Inferior parietal cortex (tissue), 1 donor: ENCODE results near the gene MRAS.

Experiments
- DNase-seq: peaks from one replicate; pipeline ENCODE4 v3.0.0-alpha.2; 2016; ENCODE audit errors: extremely low spot score

Gene MRAS

DNA sequence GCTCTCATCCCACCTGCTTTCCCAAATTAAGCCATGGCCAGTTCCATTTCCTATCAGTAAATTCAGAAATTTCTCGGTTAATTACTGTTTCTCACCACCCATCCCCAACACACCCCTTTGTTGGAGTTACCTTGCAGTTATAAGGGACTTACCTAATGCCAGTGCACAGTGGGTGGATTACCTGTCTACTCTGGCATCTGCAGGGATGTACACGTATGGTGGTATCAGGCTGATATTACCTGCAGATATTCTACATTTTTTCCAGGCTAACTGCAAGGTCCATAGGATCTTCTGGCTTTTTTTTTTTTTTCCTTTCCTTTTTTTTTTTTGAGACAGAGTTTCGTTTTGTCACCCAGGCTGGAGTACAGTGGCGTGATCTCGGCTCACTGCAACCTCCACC lies 7.9 kb upstream of the MRAS start:
- no peak for DNase-seq

GRCh38 chr3:138344754-138345153 lies 3.6 kb upstream of the MRAS start:
- no peak for DNase-seq

- DNase-seq: no peak
Observed at GRCh38 chr3:138348754-138349739, 668 bp downstream of the MRAS start.

DNA sequence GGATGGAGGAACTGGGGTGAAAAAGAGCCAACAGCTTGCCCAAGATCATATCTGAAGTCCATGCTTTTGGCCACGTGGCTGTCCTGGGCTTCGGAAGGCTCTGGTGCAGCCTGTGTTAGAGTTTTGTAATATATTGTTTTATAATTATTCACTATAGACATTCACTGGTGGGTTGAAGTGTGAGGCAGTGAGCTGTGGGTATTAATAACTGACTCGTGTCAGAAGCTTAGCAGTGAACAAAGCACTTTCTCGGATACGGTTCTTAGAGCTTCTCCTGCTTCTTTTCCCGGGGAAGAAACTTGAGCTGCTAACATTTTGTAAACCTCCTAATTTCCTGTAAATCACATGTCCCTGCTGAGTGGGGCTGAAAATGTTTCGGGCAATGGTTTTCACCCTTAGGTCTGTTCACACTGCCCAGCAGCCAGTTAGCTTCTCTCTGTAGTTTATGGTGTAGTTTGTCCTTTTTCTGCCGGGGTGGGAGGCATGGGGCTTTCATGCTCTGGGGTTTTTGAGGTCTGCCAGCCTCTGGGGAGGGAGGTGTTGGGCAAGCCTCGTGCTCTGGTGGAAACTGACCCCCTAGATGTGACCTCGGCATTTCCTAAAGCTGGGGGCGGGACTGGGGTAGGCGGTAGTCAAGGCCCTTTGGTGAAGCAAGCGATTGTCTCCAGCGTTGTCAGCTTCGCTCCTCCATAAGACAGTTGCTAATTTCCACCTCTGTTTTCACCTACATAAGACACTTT lies 1.7 kb downstream of the MRAS start:
- no peak for DNase-seq

DNA sequence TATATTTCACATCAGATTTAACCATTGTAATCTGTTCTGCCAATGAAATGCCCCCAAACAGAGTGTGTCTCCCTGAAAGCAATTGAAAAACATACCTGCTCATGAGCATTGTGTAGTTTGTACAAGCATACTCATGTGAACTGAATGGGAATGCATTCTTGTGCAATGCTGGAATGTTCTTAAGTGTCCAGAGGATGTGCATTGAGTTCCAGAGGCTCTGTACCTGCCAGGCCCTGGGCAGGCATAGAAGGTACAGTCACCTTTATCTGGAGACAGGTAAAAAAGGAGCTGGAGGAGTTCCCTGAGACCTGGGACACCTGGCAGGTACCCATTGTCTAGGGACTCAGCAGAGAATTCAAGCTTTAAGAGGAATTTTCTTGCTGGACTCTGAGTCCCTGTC lies 2.8 kb downstream of the MRAS start:
- no peak for DNase-seq

DNA sequence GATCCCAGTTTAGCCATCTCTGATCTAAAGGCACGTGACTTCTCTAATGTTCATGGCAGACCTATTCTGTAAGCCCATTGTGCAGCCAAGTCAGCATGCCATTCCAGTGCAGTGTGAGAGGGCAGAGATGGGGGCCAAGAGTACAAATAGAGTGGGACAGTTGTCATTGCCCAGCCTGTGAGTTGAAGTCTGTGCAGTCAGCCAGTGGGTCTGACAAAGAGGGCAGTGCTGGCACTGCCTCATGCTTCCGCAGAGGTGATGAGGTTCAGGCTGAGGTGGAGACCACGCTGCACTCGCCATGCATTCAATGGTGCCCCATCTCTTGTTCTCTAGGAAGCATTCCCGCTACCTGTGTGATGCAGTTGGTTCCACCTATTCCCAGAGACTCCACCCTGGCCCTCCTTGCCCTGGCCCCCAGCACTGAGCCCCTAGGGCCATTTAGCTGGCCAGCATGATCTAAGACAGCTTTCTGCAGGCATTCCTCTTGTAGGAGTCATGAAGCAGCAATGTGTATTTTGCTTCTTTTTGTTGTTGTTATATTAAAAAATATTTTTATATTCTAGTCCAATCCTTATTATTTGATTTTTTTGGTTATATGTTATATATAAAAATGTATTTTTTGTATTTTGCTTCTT lies 3.7 kb downstream of the MRAS start:
- no peak for DNase-seq

DNA sequence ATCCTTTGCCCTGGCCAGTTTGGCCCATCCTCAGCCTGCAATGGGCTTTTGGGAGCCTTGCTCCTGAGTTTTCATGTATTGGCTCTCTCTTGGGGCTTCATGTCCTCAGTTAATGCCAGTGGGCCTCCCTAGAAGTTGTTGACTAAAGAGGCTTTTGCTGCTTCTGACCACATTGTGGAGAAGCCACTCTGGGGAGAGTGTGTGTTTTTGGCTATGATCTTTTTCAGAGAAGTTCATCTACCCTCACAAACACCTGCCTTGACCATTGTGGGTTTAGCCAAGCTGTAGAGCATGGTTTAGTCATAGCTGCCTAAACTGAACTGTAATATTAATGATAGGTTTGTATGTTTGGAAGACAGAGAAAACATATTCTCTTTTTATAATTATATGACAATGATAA lies 6.0 kb downstream of the MRAS start:
- no peak for DNase-seq

GRCh38 chr3:138355071-138355470 lies 6.7 kb downstream of the MRAS start:
- no peak for DNase-seq

DNA sequence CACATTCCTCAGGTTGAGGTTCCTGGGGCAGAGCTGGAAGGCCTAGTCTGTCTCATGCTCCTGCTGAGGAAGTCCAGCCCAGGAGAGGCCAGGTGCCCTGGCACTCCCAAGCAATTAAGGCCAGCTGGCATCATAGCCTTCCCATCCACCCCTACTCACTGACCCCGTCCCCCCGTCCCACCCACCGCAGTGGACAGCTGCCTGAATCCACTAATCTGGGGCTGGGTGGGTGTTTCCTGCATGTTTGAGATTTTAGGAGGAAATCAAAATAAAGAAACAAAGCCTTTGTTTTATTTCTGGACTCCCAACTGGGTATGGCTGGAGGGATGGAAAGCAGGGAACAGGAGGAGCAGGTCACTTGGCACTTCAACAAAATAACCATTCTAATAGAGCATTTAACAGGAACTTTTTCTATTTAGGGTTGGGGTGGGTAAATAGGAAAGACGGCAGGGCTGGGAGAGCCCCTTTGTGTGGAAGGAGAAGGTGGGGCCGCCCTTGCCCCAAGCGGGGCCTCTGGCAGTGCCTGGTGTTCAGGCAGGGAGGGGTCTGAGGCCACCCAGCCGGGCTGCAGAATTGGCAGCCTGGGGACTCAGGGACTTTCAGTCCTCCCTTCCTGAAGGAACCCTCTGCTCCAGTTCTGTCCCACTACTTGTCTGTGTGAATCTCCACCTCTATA lies 8.5 kb downstream of the MRAS start:
- no peak for DNase-seq

GRCh38 chr3:138359148-138359918 lies 11.0 kb downstream of the MRAS start:
- no peak for DNase-seq

GRCh38 chr3:138359919-138360868 lies 11.8 kb downstream of the MRAS start:
- DNase-seq: no peak

- no peak for DNase-seq
Observed at GRCh38 chr3:138360869-138361525, 12.6 kb downstream of the MRAS start.

- DNase-seq: no peak
Observed at GRCh38 chr3:138361561-138361971, 13.2 kb downstream of the MRAS start.

DNA sequence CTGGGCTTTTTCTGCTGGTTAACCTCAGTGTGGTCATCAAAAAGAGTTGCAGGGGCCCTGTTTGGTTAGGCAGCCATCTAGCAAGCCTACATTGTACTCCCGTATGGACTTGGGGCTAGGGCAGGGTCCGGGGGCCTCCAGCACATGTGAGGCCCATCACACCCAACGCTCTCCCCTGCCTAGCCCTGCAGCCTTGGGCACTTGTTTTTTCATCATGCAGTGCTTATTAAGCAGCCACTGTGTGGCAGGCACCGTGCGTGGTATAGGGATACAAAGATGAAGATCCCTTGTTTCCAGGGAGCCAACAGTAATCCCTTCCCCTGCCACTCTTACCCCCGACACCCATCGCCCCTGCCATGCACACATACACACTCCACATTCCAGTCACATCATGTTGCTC lies 14.2 kb downstream of the MRAS start:
- DNase-seq: no peak

DNA sequence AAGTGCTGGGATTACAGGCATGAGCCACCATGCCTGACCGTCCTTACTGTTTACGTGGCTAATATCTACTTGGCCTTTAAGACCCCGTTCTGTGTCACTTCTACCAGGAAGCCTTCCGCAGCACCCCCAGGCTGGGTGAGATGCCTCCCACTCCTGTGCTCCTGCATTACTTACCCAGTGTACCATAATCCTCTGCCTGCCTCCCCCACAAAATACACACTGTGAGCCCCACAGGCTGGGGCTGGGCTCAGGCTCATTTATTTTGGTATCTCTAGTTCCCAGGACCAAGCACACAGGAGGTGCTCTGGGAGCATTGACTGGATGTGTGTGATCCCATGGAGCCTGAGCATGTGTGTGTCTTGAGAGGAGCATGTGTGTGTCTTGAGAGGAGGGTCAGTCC lies 14.9 kb downstream of the MRAS start:
- no peak for DNase-seq

DNA sequence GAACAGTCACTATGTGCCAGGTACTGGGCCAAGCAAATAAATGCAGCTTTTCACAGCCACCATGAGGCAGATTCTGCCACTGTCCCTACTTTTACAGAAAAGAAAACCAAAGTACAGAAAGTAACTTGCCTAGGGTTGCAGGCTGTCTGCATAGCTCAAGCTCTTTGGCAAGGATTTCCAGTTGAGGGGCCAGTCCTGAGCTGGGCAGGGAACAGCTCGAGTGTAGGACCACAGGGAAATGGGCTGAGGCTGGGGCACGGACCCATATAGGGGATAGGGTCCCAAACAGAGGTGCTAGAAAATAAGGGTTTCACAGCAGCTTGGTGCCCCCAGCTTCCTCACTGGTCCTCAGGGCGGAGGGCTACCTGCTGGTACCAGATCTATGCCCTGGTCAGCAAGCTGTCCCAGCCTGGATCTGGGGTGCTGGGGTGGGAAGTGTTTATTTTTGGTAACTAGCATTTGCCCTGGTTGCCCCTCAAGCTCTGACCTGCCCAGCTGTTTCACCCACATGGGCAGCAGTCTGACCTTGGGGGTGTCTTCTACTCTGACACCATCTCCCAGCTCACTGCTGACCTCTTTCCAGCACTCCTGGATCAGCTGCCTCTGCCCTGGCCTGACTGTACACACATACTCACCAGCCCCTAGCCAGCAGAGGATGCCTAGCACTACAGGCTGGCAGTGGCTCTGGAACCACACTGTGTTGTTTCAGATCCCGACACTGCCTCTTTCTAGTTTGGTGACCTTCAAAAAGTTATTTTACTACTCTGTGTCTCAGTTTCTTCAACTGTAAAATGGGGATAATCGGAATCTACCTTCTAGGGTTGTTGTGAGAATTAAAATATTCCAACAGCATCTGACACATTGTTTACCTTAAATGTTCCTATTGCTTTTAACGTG lies 16.2 kb downstream of the MRAS start:
- DNase-seq: no peak

DNA sequence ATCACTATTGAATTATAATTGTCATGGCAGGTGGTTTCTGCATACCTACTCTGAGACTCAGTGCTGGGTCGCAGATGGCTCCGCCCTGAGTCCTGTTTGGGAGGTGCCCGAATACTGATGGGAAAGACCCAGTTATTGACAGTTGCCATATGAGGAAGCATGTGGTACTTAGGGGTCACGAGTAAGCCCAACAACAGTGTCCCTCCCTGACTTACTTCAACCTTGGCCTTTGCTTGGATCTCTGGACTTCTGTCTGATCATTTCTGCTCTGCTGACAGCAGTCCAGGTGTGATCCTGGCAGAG lies 16.8 kb downstream of the MRAS start:
- DNase-seq: no peak

GRCh38 chr3:138366006-138366759 lies 17.8 kb downstream of the MRAS start:
- no peak for DNase-seq
